GM10847 (cell line): ENCODE results near the gene ZYX.

Experiments used
- POLR2A ChIP-seq: IDR thresholded peaks from 2 replicates; pipeline ENCODE4 v1.6.1; 2011; ENCODE audit not compliant: insufficient read length; ENCODE audit errors: extremely low read depth

ZYX gene

GRCh38 chr7:143356414-143357050 is 24.6 kb upstream of the ZYX start:
- TF ChIP-seq POLR2A: no peak

- TF ChIP-seq POLR2A: no peak
These were observed 22.5 kb upstream of the ZYX start for GRCh38 chr7:143358626-143359025.

- no peak for TF ChIP-seq POLR2A
These were observed 21.3 kb upstream of the ZYX start for GRCh38 chr7:143359771-143360353.

- TF ChIP-seq POLR2A: no peak
These were observed 20.2 kb upstream of the ZYX start for GRCh38 chr7:143360788-143361551.

GRCh38 chr7:143361552-143362130 is 19.5 kb upstream of the ZYX start:
- TF ChIP-seq POLR2A: no peak

- no peak for TF ChIP-seq POLR2A
These were observed 18.8 kb upstream of the ZYX start, which contains the start of gene FAM131B for GRCh38 chr7:143362131-143363015. Gene FAM131B (minus strand): TSS chr7:143362713. CDS start chr7:143362603, 110 bp downstream.

- TF ChIP-seq POLR2A: no peak
These were observed 17.9 kb upstream of the ZYX start for GRCh38 chr7:143363016-143363937.

GRCh38 chr7:143367972-143368371 is 13.2 kb upstream of the ZYX start:
- no peak for TF ChIP-seq POLR2A

- no peak for TF ChIP-seq POLR2A
These were observed 12.8 kb upstream of the ZYX start for GRCh38 chr7:143368387-143368786.

GRCh38 chr7:143369678-143370651 is 11.2 kb upstream of the ZYX start:
- no peak for TF ChIP-seq POLR2A

- TF ChIP-seq POLR2A: no peak
These were observed 9.1 kb upstream of the ZYX start for GRCh38 chr7:143372070-143372469.

GRCh38 chr7:143373255-143373794 is 7.8 kb upstream of the ZYX start:
- no peak for TF ChIP-seq POLR2A
